ENCODE measurements around the gene TSPAN5.
A peak's percentile ranks its signal among the peaks of the same experiment; 100 is the strongest.

Gene TSPAN5

GRCh38 chr4:98674404-98675173 is 16.2 kb upstream of the TSPAN5 start:
- H3K9ac ChIP-seq (ENCODE audit: low read length in 5 of 5): no peak overlapping the region
- H3K27ac ChIP-seq (ENCODE audit: low read depth, low read length): no peak overlapping the region
- H3K9me3 ChIP-seq (ENCODE audit: control insufficient read depth in 5 of 5, low read length in 5 of 5): no peaks in the 10 kb centered on the region
- no peaks in the 10 kb centered on the region for H3K4me1 ChIP-seq (ENCODE audit: control insufficient read depth in 5 of 5, insufficient read depth in 5 of 5, low read length in 5 of 5)
- H3K36me3 ChIP-seq (ENCODE audit: control insufficient read depth in 5 of 5, insufficient read depth in 5 of 5, low read length in 5 of 5): no peaks in the 10 kb centered on the region
- H3K4me3 ChIP-seq (ENCODE audit: low read depth in 1 of 5, low read length in 5 of 5): no peak overlapping the region
- peaks cover 0 to 6% (median 0%) of the 10 kb centered on the region in 5 donors for H3K27me3 ChIP-seq (ENCODE audit: control insufficient read depth in 5 of 5, insufficient read depth in 4 of 5, low read length in 5 of 5)

DNA sequence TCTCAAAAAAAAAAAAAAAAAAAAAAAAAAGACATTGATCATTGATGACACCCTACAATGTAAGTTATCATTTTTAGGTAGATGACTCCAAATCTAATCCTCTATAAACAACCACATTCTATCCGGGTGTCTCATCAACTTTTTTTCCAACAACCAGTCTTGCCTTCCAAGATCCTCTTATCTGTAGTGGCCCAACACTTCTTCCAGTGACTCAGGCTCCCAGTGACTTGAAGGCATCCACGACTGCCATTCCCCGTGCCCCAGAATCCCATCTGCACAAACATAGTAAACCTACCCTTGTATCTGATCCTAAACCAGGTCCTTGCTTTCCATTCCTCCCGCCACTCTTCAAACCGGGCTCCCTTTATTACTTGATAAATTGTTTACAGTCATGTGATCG is 15.6 kb upstream of the TSPAN5 start:
- Histone ChIP-seq H3K9me3 (ENCODE audit: control insufficient read depth in 5 of 5, low read length in 5 of 5) (no peaks in the 10 kb centered on the region), H3K27ac (ENCODE audit: low read depth, low read length) (no peak overlapping the region), H3K4me3 (ENCODE audit: low read depth in 1 of 5, low read length in 5 of 5) (no peak overlapping the region), H3K36me3 (ENCODE audit: control insufficient read depth in 5 of 5, insufficient read depth in 5 of 5, low read length in 5 of 5) (no peaks in the 10 kb centered on the region), H3K9ac (ENCODE audit: low read length in 5 of 5) (no peak overlapping the region), H3K4me1 (ENCODE audit: control insufficient read depth in 5 of 5, insufficient read depth in 5 of 5, low read length in 5 of 5) (no peaks in the 10 kb centered on the region), H3K27me3 (ENCODE audit: control insufficient read depth in 5 of 5, insufficient read depth in 4 of 5, low read length in 5 of 5) (peaks cover 0 to 6% (median 0%) of the 10 kb centered on the region in 5 donors)

DNA sequence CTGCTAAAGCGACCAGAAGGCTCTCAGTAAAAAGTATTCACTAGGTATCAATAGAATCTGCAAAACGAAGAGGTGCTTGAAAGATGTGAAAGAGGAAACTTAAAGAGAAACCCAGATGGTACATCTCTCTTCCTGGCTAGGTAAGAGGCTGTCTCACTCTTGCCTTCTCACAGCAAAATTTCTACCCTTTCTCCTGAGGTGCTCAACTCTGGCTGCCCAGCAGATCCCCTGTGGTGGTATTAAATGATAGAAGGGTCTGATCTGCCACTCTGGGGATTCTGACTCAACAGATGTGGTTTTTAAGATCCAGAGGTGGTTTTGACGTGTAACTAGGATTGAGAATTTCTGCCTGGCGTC is 14.9 kb upstream of the TSPAN5 start:
- no peaks in the 10 kb centered on the region for H3K36me3 ChIP-seq (ENCODE audit: control insufficient read depth in 5 of 5, insufficient read depth in 5 of 5, low read length in 5 of 5)
- H3K27me3 ChIP-seq (ENCODE audit: control insufficient read depth in 5 of 5, insufficient read depth in 4 of 5, low read length in 5 of 5): peaks cover 0 to 6% (median 0%) of the 10 kb centered on the region in 5 donors
- no peak overlapping the region for H3K4me3 ChIP-seq (ENCODE audit: low read depth in 1 of 5, low read length in 5 of 5)
- no peaks in the 10 kb centered on the region for H3K9me3 ChIP-seq (ENCODE audit: control insufficient read depth in 5 of 5, low read length in 5 of 5)
- H3K4me1 ChIP-seq (ENCODE audit: control insufficient read depth in 5 of 5, insufficient read depth in 5 of 5, low read length in 5 of 5): no peaks in the 10 kb centered on the region
- H3K9ac ChIP-seq (ENCODE audit: low read length in 5 of 5): no peak overlapping the region
- no peak overlapping the region for H3K27ac ChIP-seq (ENCODE audit: low read depth, low read length)

- H3K9ac ChIP-seq (ENCODE audit: low read length in 5 of 5): no peak overlapping the region
- no peak overlapping the region for H3K4me3 ChIP-seq (ENCODE audit: low read depth in 1 of 5, low read length in 5 of 5)
- H3K27ac ChIP-seq (ENCODE audit: low read depth, low read length): no peak overlapping the region
- no peaks in the 10 kb centered on the region for H3K4me1 ChIP-seq (ENCODE audit: control insufficient read depth in 5 of 5, insufficient read depth in 5 of 5, low read length in 5 of 5)
- H3K9me3 ChIP-seq (ENCODE audit: control insufficient read depth in 5 of 5, low read length in 5 of 5): no peaks in the 10 kb centered on the region
- H3K27me3 ChIP-seq (ENCODE audit: control insufficient read depth in 5 of 5, insufficient read depth in 4 of 5, low read length in 5 of 5): peaks cover 0 to 6% (median 0%) of the 10 kb centered on the region in 5 donors
- H3K36me3 ChIP-seq (ENCODE audit: control insufficient read depth in 5 of 5, insufficient read depth in 5 of 5, low read length in 5 of 5): no peaks in the 10 kb centered on the region
These were observed 14.3 kb upstream of the TSPAN5 start for GRCh38 chr4:98672583-98673287.

GRCh38 chr4:98671131-98671530 is 12.7 kb upstream of the TSPAN5 start:
- Histone ChIP-seq H3K9me3 (ENCODE audit: control insufficient read depth in 5 of 5, low read length in 5 of 5) (no peaks in the 10 kb centered on the region), H3K27me3 (ENCODE audit: control insufficient read depth in 5 of 5, insufficient read depth in 4 of 5, low read length in 5 of 5) (peaks cover 0 to 6% (median 0%) of the 10 kb centered on the region in 5 donors), H3K4me3 (ENCODE audit: low read depth in 1 of 5, low read length in 5 of 5) (no peak overlapping the region), H3K9ac (ENCODE audit: low read length in 5 of 5) (no peak overlapping the region), H3K4me1 (ENCODE audit: control insufficient read depth in 5 of 5, insufficient read depth in 5 of 5, low read length in 5 of 5) (no peaks in the 10 kb centered on the region), H3K36me3 (ENCODE audit: control insufficient read depth in 5 of 5, insufficient read depth in 5 of 5, low read length in 5 of 5) (no peaks in the 10 kb centered on the region), H3K27ac (ENCODE audit: low read depth, low read length) (no peak overlapping the region)

DNA sequence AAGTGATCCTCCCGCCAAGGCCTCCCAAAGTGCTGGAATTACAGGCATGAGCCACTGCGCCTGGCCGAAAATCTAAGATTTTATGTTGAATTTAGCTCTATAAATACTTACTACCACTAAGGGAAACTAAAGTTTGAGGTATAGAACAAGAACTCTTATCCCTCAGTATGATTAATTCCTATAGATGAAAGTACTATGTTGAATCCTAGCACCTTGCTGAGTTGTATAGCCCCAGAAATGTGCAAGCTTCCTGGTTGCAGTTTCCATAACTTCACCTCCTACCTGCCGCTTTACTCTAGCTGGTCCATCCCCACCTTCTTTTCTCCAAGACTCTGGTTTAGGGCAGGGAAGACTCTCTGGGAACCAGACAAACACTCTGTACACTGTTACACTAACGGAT is 11.8 kb upstream of the TSPAN5 start:
- H3K9me3 ChIP-seq (ENCODE audit: control insufficient read depth in 5 of 5, low read length in 5 of 5): no peaks in the 10 kb centered on the region
- no peak overlapping the region for H3K9ac ChIP-seq (ENCODE audit: low read length in 5 of 5)
- H3K4me1 ChIP-seq (ENCODE audit: control insufficient read depth in 5 of 5, insufficient read depth in 5 of 5, low read length in 5 of 5): no peaks in the 10 kb centered on the region
- no peaks in the 10 kb centered on the region for H3K36me3 ChIP-seq (ENCODE audit: control insufficient read depth in 5 of 5, insufficient read depth in 5 of 5, low read length in 5 of 5)
- peaks cover 0 to 6% (median 0%) of the 10 kb centered on the region in 5 donors for H3K27me3 ChIP-seq (ENCODE audit: control insufficient read depth in 5 of 5, insufficient read depth in 4 of 5, low read length in 5 of 5)
- no peak overlapping the region for H3K4me3 ChIP-seq (ENCODE audit: low read depth in 1 of 5, low read length in 5 of 5)
- H3K27ac ChIP-seq (ENCODE audit: low read depth, low read length): no peak overlapping the region

GRCh38 chr4:98669577-98669976 is 11.2 kb upstream of the TSPAN5 start:
- no peak overlapping the region for H3K4me3 ChIP-seq (ENCODE audit: low read depth in 1 of 5, low read length in 5 of 5)
- no peak overlapping the region for H3K27ac ChIP-seq (ENCODE audit: low read depth, low read length)
- no peaks in the 10 kb centered on the region for H3K4me1 ChIP-seq (ENCODE audit: control insufficient read depth in 5 of 5, insufficient read depth in 5 of 5, low read length in 5 of 5)
- no peak overlapping the region for H3K9ac ChIP-seq (ENCODE audit: low read length in 5 of 5)
- no peaks in the 10 kb centered on the region for H3K36me3 ChIP-seq (ENCODE audit: control insufficient read depth in 5 of 5, insufficient read depth in 5 of 5, low read length in 5 of 5)
- H3K27me3 ChIP-seq (ENCODE audit: control insufficient read depth in 5 of 5, insufficient read depth in 4 of 5, low read length in 5 of 5): peaks cover 0 to 6% (median 0%) of the 10 kb centered on the region in 5 donors
- H3K9me3 ChIP-seq (ENCODE audit: control insufficient read depth in 5 of 5, low read length in 5 of 5): no peaks in the 10 kb centered on the region

- Histone ChIP-seq H3K4me1 (ENCODE audit: control insufficient read depth in 5 of 5, insufficient read depth in 5 of 5, low read length in 5 of 5) (peaks cover 0 to 4% (median 0%) of the 10 kb centered on the region in 5 donors), H3K27ac (ENCODE audit: low read depth, low read length) (no peak overlapping the region), H3K9me3 (ENCODE audit: control insufficient read depth in 5 of 5, low read length in 5 of 5) (no peaks in the 10 kb centered on the region), H3K36me3 (ENCODE audit: control insufficient read depth in 5 of 5, insufficient read depth in 5 of 5, low read length in 5 of 5) (no peaks in the 10 kb centered on the region), H3K4me3 (ENCODE audit: low read depth in 1 of 5, low read length in 5 of 5) (no peak overlapping the region), H3K27me3 (ENCODE audit: control insufficient read depth in 5 of 5, insufficient read depth in 4 of 5, low read length in 5 of 5) (no peaks in the 10 kb centered on the region), H3K9ac (ENCODE audit: low read length in 5 of 5) (no peak overlapping the region)
These were observed 6.5 kb upstream of the TSPAN5 start for GRCh38 chr4:98664959-98665358.

GRCh38 chr4:98663226-98664006 is 5.0 kb upstream of the TSPAN5 start:
- Histone ChIP-seq H3K4me1 (ENCODE audit: control insufficient read depth in 5 of 5, insufficient read depth in 5 of 5, low read length in 5 of 5) (peaks cover 0 to 12% (median 9%) of the 10 kb centered on the region in 5 donors), H3K9me3 (ENCODE audit: control insufficient read depth in 5 of 5, low read length in 5 of 5) (no peaks in the 10 kb centered on the region), H3K9ac (ENCODE audit: low read length in 5 of 5) (no peak overlapping the region), H3K4me3 (ENCODE audit: low read depth in 1 of 5, low read length in 5 of 5) (peak overlapping the region in 1 of 5 donors; percentile 5), H3K27ac (ENCODE audit: low read depth, low read length) (no peak overlapping the region), H3K36me3 (ENCODE audit: control insufficient read depth in 5 of 5, insufficient read depth in 5 of 5, low read length in 5 of 5) (no peaks in the 10 kb centered on the region), H3K27me3 (ENCODE audit: control insufficient read depth in 5 of 5, insufficient read depth in 4 of 5, low read length in 5 of 5) (no peaks in the 10 kb centered on the region)

Data from subcutaneous abdominal adipose tissue (tissue), 5 donors.